G401 (cell line): ENCODE results near the gene ABHD17B. TPM values are rescaled to one million over a fixed set of nuclear protein-coding genes. Genes with fewer than 3 reads are reported as not detected.
"Not testable (repeated sequence)": the region's sequence is repeated elsewhere in the genome, so short reads cannot be mapped to it uniquely, and the experiment has no call there.

Source experiments
- DNase-seq: peaks from one replicate; pipeline ENCODE4 v3.0.0-alpha.2; 2015; ENCODE audit warnings: low spot score
- in situ Hi-C: cut with HindIII; loops from 2 replicates; pipeline ENCODE4 v1.10.0; 2016; ENCODE audit warnings: low sequenced_read_pairs, mixed read lengths
- total RNA-seq: library from RNA; depleted of rRNA; stranded (reverse); fragments of >200 nt; shearing (Covaris generic); gene quantifications from 2 replicates; pipeline ENCODE4 v1.2.3, GENCODE V29; 2014

The ABHD17B gene
- total RNA-seq, 1 experiment from 2014 or later: 46.1 TPM

DNA sequence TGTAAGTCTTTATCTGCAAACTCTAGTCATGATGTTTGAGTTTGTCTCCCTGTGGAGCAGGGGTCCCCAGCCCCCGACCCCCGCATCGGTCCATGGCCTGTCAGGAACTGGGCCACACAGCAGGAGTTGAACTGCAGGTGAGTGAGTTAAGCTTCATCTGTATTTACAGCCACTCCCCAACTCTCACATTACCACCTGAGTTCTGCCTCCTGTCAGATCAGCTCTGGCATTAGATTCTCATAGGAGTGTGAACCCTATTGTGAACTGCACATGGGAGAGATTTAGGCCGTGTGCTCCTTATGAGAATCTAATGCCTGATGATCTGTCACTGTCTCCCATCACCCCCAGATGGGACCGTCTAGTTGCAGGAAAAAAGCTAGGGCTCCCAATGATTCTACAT, 7.4 kb upstream of the ABHD17B start:
- DNase-seq: no peak
- in situ Hi-C loops: no loop called here

DNA sequence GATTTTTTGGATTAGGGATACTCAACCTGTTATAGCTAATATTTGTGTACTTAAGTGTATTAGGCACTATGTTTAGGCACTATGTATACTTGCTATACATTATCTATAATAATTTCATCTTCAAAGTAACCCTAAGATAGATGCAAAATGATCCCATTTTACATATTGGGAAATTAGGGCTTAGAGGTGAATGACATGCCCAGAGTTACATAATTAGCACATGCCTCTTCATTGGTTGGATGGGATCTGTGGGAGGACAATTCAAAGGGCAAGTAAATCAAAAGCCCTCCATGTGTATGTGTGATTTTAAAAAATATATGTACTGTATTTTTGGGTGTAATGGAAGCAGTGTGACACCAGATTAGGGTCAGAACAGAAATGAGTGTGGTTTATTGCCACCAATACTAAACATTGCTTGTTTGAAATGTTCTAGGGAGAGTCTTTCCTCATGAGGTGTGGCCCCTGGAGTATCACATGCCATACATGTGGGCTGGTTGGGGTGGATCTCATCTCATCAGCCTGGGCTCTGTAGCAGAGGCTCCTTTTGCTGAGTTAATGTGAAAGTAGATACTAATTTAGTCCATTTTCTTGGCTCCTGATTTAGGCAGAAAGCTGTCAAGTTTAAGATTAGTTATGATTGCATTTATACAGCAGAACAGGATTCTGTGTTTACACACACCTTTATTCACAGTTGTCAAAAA, 6.0 kb upstream of the ABHD17B start:
- DNase-seq: no peak
- in situ Hi-C loops: no loop called here

DNA sequence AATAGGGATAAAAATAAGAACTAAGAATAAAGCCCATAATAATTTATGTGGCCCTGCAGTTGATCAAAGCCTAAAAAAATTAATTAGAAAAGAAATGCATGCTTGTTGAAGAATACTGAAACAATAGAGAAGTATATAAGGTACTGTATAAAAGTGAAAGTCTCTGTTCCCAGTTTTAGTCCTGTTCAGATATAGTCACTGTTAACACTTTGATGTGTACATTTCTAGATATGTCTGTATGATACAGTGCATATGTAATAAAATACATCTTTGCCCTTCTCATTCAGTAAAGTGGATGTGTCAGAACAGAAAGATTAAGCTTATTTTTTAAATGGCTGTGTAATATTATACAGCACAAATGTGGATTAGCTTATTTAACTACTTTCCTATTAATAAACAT, 4.5 kb upstream of the ABHD17B start:
- no peak for DNase-seq
- in situ Hi-C loops: no loop called here

DNA sequence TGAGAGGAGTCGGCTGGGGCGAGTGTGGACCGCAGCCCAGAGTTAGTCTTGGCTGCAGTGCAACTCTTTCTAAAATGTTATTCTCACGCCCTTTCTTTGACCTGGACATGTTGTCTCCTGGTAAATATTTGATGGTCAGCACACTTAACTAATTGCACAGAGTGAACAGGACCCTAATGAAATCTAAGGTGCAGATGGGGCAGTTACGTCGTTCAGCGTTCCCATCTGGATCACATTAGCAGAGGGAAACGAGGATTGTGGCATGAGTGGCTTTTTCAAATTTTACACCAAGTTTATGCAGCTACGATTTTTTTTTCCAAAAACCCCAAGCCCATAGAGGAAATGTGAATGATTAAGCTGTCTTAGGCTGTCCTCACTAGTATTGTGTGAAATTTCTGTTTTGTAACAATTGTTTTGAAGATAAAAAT, 929 bp upstream of the ABHD17B start:
- no peak for DNase-seq
- in situ Hi-C loops: no loop called here

DNA sequence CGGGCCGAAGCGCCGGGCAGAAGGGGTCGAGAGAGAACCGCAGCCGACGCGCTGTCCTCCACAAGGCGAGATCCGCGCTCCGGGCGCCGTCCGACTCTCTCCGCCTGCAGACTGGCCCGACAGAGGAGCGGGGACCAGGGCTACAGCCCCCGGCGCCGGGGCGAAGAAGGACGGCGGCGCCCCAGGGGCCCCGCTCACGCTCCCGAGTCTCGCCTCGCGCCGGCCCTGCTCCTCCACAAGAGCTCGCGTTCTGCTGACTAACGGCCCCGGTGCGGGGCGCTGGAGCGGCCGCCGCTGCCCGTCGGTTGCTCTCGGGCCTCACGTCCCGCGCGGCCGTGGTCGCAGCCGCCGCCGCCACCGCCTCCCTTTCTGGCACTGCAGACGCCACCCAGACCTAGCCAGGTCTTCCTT, 338 bp downstream of the ABHD17B start:
- in situ Hi-C loops: no loop called here
- DNase-seq: no peak

DNA sequence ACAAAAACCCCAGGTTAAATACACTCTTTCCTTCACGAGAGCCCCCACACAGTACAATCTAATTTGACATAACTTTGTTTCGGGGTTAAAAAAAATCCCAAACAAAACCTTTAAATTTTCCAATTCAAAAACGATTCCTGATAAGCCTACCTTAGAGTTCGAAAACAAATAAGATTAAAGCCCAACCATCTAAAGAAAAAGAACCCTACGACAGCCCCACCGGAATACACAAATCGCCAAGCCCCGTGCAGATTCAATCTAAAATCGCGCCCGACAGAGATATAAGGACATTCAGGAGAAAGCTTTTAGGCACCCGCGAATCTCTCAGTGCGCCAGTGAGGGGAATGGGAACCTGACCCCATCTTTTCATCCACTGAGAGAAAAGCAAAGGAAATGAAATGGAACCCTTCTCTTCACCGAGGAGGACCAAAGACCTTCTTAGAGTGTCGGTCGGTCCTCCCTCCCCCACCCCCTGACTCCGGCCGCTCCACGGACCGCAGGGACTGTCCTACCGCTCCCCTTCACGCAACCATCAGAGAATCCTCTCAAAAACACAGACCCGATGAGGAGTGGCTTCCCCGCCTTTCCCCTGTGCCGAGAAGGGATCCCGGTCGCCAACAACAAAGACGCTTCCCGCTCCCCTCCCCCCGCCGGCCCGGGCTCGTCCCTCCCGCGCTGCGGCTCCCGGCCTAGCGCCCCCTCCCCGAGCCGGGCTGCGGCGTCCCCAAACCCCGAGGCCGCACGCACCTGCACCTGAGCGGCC, 925 bp downstream of the ABHD17B start:
- DNase-seq: peak; percentile 63
- in situ Hi-C loops: no loop called here

DNA sequence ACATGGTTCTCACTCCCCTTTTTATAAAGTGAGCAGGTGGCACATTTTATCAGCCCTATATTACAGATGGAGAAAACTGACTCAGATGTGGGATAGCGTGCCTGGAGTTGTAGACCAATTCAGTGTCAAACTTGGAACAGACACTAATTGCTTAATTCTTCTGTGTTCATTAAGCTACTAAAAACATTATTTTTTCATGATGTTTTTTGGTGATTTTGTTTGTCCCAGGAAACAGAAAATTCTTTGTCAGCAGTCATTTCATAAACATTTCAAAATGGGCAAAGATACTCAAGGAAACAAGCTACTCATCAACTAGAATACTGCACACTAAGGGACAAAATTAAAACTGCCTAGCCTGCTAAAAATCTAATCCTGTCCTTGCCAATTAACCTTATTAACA, 2.2 kb downstream of the ABHD17B start:
- peak; percentile 42 for DNase-seq
- in situ Hi-C loops: no loop called here

DNA sequence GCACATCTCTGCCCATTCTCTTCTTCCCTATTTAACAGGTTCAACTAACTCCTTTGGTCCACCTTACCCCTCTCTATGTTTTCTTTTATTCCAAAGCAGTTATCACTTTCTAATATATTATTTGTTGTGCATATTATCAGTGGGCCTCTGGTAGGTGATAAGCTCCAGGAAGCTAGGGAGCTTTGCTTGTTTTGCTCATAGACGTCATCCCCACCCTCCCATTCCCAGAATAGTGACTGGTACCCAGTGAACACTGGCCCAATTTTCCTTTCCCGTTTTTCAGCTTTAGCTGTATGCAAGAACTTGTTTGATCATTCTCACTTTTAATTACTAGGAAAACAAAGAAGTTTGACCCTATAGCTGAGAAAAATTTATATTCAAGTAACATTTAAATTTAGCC, 6.9 kb downstream of the ABHD17B start:
- DNase-seq: no peak
- in situ Hi-C loops: no loop called here

DNA sequence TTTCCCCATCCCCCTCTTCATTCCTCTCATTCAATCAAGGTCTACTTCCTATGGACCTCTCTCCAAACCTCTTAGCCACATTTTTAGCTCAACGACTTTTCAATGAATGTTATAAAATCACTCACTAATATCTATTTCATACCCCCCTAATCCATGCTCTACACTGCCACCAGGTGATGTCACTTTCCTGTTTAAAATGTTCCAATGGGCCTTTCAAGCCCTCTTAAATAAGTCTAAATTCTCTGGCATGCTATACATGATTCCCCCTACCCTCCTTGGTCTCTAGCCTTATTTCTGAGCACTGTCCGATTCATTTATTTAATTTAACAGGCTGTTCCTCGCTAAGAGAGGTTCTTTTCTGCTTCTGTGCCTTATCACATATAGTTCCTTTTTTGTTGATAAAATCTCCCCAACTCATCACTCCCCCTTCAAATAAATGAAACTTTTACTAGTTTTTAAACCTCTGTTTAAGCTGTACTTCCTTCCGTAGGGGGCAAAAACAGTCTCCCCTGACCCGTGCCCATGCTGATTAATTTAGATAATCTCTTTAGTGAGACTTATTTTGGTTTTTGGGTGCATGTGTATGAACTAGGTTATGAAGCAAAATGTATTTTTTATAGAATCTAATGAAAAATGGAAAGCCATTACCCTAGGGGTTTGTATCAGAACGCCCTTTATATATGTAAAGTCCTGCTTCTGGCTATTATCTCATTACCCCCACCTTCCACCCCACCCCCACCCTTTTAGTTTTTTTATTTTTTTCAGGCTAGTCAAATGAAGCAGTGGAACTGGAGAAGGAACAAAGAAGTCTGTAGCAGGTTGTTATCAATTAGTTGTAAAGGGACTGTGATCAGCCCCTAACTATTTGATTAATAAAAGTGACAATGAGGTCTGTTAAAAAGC, 9.0 kb downstream of the ABHD17B start:
- in situ Hi-C loops: no loop called here
- no peak for DNase-seq

DNA sequence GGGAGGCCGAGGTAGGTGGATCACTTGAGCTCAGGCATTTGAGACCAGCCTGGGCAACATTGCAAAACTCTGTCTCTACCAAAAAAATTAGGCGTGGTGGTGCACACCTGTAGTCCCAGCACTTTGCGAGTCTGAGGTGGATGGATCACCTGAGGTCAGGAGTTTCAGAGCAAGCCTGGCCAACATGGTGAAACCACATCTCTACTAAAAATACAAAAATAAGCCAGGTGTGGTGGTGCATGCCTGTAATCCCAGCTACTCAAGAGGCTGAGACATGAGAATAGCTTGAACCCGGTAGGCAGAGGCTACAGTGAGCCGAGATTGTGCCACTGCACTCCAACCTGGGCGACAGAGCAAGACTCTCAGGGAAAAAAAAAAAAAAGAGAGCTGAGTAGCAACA, 12.2 kb downstream of the ABHD17B start:
- in situ Hi-C loops, DNase-seq: not testable (repeated sequence)

DNA sequence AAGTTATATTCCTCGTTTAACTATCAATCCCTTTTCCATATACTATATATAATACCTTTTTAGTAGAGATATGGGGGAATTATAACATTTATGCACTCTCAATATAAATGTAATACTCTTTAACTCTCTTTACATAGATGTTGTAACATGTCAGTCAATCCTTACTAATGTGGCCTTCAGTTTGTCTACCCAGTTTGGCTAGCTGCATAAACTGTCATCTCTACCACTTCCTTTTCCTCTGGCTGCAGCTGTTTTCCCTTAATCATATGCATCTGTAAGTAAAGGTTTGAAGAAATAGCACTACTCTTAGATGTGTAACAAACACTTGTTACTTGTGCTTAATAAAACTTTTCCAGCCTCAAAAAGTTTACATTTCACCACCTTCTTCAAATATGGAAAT, 13.4 kb downstream of the ABHD17B start:
- in situ Hi-C loops: no loop called here
- no peak for DNase-seq

DNA sequence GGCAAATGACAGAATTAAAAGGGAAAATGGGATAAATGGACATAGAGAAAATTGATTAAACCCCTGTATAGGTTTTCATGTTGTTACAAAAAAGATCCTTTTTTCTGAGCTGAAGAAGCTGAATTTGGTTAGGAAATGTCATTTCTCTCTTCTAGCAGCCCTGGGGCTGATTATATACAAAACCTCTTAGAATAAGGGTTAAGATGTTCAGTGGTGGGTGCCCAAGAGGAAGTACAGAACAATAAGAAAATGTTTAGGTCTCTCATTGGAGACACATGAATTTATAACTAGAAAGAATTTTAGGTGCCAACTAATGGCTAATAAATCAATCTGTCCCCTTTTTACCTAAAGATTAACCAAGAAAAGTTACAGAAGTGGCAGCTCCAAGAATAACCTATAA, 14.2 kb downstream of the ABHD17B start:
- in situ Hi-C loops: no loop called here
- no peak for DNase-seq

DNA sequence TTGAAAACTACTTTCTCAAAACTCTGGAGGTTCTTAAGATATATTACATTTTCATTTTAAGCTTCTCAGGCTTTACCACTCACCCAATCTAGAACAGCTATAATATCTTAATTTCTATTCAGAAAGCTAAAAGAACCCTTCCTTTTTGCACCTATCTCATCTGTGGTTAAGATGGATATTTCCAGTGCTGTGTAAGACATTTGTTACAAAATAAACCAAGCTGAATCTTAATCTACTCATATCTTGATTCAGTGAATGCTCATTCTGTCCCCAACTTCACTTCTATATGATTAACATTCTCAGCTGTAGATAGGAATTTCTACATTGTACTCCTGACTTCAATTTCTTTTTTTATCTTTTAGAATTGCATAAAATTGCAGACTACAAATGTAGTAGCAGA, 15.0 kb downstream of the ABHD17B start:
- in situ Hi-C loops: no loop called here
- no peak for DNase-seq

DNA sequence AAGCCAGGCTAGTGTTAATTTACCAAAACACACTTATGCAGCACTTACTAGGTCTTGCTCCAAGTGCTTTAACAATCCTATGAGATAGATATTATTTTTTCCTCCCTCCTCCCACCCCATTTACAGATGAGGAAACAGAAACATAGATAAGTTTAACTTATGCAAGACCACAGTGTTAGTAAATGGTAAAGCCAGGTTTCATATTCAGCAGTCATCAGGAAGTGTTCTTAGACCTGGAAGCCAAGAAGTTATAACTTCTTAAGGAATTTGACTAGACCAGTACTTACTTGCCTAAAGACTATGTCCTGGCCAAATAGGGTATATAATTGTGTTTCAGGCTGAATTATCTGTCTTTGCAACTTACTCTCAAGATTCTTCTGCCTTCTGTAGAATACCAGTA, 15.9 kb downstream of the ABHD17B start:
- in situ Hi-C loops: no loop called here
- no peak for DNase-seq

DNA sequence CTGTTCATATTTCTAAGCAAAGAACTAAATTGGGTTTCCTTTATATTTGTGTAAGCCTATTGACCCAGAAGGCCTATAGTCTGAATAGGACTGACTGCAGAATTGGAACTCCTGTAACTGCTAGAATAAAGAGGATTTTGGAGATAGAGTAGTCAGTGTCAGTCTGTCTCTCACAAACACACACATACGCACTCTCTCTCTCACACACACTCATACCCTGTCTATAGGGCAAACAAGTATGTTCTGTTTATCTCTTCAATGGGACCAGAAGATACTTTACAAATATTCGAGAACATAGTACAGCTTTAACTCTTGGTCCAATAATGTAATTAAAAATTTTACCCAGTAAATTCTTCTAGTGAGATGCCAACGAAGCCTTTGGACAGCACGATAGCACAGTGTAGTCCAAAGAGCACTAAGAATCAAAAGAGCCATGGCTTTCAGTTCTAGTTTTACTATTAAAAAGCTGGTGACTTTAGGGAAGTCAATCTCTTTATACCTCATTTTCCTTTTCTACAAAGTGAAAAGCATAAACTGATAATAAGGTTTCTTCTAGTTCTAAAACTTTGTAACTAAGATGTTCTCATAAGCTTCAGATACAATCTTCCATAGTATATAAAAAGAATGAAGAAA, 19.3 kb downstream of the ABHD17B start:
- in situ Hi-C loops: no loop called here
- no peak for DNase-seq

DNA sequence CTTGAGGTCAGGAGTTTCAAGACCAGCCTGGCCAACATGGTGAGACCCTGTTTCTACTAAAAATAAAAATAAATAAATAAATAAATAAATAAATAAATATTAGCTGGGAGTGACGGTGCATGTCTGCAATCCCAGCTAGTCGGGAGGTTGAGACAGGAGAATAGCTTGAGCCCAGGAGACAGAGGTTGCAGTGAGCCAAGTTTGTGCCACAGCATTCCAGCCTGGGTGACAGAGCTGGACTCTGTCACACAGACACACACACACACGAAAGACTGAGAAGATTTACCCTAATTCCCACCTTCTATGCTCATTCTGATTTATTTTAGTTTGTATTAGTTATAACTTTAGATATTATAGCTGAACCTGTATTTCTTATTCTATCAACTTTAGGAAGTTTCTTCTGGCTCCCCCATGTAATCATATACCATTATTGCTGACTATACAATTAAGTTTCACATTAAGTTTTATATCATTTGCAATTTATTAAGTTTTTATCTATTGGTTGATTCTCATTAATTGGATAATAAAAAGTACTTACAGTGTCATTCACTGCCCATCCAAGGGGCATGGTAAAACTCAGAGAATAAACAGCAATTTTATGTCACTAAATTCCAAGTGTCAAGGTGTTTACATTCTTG, 20.8 kb downstream of the ABHD17B start:
- DNase-seq: no peak
- in situ Hi-C loops: no loop called here

DNA sequence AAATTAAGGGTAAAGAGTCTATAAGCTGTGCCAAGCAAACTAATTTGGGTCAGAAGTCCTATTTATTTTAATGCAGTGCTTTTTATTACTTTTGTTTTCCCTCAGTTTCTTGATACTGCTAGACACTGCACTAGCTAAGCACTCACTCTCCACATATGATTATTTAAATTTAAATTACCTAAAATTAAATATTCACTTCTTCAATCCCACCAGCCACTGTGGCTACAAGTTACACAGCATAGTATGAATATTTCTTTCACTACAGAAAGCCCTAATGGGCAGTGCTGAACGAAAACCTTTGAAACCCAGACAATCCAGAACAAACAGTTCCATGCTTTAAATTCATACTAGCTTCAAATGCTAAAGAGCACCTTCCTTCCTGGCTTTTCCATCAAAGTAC, 23.6 kb downstream of the ABHD17B start:
- in situ Hi-C loops: no loop called here
- no peak for DNase-seq

DNA sequence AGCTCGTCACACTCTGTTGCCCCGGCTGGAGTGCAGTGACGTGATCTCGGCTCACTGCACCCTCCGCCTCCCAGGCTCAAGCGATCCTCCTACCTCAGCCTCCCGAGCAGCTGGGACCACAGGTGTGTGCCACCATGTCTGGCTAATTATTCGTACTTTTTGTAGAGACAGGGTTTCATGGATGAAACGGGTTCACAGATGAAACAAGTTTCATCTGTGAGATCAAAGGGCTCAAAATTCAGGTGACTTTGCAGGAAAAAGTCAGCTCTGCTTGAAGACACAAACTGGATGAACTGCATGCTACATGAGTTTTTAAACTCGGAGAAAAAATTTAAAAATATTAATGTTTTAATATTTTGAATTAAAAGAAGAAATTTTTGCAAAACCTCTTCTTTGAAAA, 24.5 kb downstream of the ABHD17B start:
- in situ Hi-C loops: no loop called here
- no peak for DNase-seq

DNA sequence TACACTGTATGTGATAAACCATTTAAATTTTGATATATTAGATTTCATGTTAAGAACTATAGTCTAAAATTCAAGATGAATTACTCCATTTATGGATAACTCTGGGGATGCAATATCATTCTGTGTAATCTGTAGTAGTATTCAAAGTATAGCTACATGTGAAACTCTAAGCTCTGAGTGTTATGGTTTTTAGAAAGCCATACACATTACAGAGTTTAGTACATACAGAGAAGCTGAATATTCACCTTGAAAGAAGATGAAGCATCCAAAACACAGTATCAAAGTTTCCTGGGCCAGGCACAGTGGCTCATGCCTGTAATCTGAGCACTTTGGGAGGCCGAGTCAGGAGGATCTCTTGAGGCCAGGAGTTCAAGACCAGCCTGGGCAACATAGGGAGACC, 25.0 kb downstream of the ABHD17B start:
- no peak for DNase-seq
- in situ Hi-C loops: no loop called here
